Measurements from ENCODE around the gene PLXNA2. TPM values are rescaled to one million over a fixed set of nuclear protein-coding genes. Genes with fewer than 3 reads are reported as not detected.

PLXNA2 gene
- total RNA-seq, 2 donors from 2014 or later: 7.3 to 8.9 TPM

DNA sequence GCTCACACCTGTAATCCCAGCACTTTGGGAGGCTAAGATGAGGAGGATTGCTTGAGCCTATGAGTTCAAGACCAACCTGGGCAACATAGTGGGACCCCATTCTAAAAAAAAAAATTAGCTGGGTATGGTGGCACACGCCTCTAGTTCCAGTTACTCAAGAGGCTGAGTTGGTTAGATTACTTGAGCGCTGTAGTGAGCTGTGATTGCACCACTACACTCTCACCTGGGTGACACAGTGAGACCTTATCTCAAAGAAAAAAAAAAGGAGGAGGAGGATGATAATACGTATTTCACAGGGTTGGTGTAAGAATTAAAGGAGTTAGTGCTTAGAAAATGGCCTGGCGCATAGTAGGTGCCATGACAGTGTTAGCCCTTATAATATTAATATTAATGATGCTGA is 144.1 kb downstream of the PLXNA2 start:
- TF ChIP-seq POLR2AphosphoS5 (IDR thresholded peaks at IDR 0.05) (no peak), POLR2A (IDR thresholded peaks at IDR 0.05) (no peak)
- TF ChIP-seq, protein P1, sequence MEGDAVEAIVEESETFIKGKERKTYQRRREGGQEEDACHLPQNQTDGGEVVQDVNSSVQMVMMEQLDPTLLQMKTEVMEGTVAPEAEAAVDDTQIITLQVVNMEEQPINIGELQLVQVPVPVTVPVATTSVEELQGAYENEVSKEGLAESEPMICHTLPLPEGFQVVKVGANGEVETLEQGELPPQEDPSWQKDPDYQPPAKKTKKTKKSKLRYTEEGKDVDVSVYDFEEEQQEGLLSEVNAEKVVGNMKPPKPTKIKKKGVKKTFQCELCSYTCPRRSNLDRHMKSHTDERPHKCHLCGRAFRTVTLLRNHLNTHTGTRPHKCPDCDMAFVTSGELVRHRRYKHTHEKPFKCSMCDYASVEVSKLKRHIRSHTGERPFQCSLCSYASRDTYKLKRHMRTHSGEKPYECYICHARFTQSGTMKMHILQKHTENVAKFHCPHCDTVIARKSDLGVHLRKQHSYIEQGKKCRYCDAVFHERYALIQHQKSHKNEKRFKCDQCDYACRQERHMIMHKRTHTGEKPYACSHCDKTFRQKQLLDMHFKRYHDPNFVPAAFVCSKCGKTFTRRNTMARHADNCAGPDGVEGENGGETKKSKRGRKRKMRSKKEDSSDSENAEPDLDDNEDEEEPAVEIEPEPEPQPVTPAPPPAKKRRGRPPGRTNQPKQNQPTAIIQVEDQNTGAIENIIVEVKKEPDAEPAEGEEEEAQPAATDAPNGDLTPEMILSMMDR (IDR thresholded peaks at IDR 0.05): no peak
- no peaks in the 10 kb centered on the region for H3K27me3 ChIP-seq (replicated peaks; ENCODE audit: insufficient read depth)
- no peaks in the 10 kb centered on the region for H3K36me3 ChIP-seq
- no peaks in the 10 kb centered on the region for H3K4me1 ChIP-seq (replicated peaks)
- 73% methylated on average over 4 of the region's 4 CpGs for WGBS
- intact Hi-C loops (cut with DNase I): no loop called here
- H3K4me3 ChIP-seq: no peak overlapping the region
- H3K27ac ChIP-seq: no peak overlapping the region
- no peak for DNase-seq (ENCODE audit: low spot score)
- no peaks in the 10 kb centered on the region for H3K9me3 ChIP-seq

DNA sequence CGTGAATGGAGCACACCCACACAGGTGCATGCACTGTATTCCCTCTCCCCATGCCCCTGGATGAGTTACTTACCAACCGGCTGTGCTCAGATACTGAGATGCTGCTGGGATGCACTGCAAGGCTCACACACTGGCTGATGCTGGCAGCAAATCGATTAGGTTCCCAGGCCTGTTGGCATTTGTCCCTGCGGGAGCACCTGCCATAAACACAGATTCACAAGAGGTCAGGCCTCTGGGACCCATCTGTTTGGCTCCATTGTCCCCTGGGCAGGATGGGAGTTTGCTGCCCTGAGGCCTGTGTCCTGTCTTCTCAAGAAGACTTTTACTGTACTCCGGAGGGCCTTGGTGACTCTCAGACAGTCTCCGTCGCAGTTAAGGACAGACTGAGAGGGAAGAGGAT is 145.4 kb downstream of the PLXNA2 start:
- no peaks in the 10 kb centered on the region for H3K9me3 ChIP-seq
- no peaks in the 10 kb centered on the region for H3K36me3 ChIP-seq
- no peak overlapping the region for H3K4me3 ChIP-seq
- intact Hi-C loops (cut with DNase I): no loop called here
- WGBS: 86% methylated on average over 7 of the region's 7 CpGs
- H3K4me1 ChIP-seq (replicated peaks): no peaks in the 10 kb centered on the region
- no peak for DNase-seq (ENCODE audit: low spot score)
- no peaks in the 10 kb centered on the region for H3K27me3 ChIP-seq (replicated peaks; ENCODE audit: insufficient read depth)
- TF ChIP-seq, protein P1 (IDR thresholded peaks at IDR 0.05): no peak
- no peak for TF ChIP-seq POLR2A (IDR thresholded peaks at IDR 0.05)
- TF ChIP-seq POLR2AphosphoS5 (IDR thresholded peaks at IDR 0.05): no peak
- H3K27ac ChIP-seq: no peak overlapping the region

DNA sequence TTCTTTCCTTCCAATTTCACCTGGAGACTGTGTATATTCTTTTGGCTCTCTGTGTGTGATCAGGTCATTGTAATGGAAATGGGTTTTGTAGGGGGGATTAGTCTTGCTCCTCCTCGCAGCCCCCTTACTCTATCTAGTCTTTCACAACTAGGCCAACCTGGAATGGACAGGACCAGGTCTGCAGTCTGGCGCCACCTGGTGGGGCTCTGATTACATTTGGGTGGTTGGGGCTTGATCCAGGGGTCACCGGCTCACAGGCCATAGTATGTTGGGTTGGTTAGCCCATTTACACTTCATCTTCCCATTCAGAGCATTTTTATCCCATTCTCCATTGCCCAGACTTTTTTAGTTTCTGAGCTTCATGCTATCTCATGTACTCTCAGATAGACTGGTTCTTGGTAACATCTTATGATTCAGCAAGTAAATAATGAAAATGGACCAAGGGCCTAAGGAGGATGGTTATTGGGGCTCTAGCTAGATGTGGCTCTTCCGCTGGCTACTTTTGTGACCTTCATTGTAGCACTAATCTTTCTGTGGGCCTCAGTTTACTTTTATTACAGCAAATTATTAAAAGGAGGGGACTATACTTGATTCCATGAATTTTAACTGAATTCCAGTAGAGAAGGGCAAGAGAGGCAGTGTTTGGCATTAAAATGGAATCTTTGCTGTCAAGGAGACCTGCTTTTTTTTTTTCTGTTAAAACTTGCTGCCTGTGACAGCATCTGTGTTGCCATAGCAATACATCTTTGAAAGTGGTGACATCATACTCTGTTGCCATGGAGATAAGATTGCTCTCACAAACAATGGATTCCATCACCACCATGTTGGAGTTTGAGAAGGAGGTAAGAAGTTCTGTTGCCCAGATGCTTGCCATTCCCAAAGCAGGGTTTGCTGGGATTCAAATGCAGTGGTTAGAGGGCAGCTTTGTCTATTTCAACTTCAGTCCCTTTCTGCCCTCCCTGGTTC is 150.1 kb downstream of the PLXNA2 start:
- TF ChIP-seq, protein P1 (IDR thresholded peaks at IDR 0.05): peak; percentile 56 to 72 (median 68)
- TF ChIP-seq POLR2A (IDR thresholded peaks at IDR 0.05): no peak
- no peak for TF ChIP-seq POLR2AphosphoS5 (IDR thresholded peaks at IDR 0.05)
- no peaks in the 10 kb centered on the region for H3K4me1 ChIP-seq (replicated peaks)
- no peak overlapping the region for H3K27ac ChIP-seq
- intact Hi-C loops (cut with DNase I): loop anchor here (5.0 kb wide), 1 partner anchor 62 kb away; no protein-coding TSS in a partner anchor
- no peaks in the 10 kb centered on the region for H3K36me3 ChIP-seq
- H3K27me3 ChIP-seq (replicated peaks; ENCODE audit: insufficient read depth): no peaks in the 10 kb centered on the region
- WGBS: 62% methylated on average over 4 of the region's 4 CpGs
- peak; percentile 58 for DNase-seq (ENCODE audit: low spot score)
- no peak overlapping the region for H3K4me3 ChIP-seq
- H3K9me3 ChIP-seq: no peaks in the 10 kb centered on the region

DNA sequence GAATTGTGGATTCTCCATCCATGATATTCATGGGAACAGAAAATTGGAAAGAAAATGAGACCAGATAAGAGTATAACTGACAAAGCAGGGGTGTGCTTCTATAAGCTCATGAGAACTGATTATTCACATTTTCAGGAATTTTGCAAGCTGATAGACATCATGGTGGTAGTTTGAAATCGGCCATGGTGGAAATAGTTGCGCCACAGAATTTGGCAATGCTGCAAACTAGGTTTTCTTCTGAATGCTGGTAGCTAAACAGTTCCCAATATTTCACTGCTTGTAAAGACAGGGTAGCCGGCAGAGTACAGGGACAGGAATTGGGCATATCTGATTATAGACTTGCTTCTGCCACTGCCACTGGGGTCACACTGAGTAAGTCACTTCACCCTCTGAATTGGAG is 151.1 kb downstream of the PLXNA2 start:
- Histone ChIP-seq H3K36me3 (no peaks in the 10 kb centered on the region), H3K9me3 (no peaks in the 10 kb centered on the region), H3K4me3 (no peak overlapping the region), H3K27me3 (replicated peaks; ENCODE audit: insufficient read depth) (no peaks in the 10 kb centered on the region), H3K27ac (no peak overlapping the region), H3K4me1 (replicated peaks) (no peaks in the 10 kb centered on the region)
- TF ChIP-seq, protein P1 (IDR thresholded peaks at IDR 0.05): no peak
- TF ChIP-seq POLR2AphosphoS5 (IDR thresholded peaks at IDR 0.05): no peak
- no peak for TF ChIP-seq POLR2A (IDR thresholded peaks at IDR 0.05)
- no peak for DNase-seq (ENCODE audit: low spot score)
- WGBS: 95% methylated on average over 3 of the region's 3 CpGs
- intact Hi-C loops (cut with DNase I): loop anchor here (5.0 kb wide), 1 partner anchor 61 kb away; no protein-coding TSS in a partner anchor
